AG08396 (cell line): Measurements from ENCODE around the gene UBR3.
"Not testable (repeated sequence)": the region's sequence is repeated elsewhere in the genome, so short reads cannot be mapped to it uniquely, and the experiment has no call there.

Source experiments
- DNase-seq: peaks from one replicate; pipeline ENCODE4 v3.0.0; 2012; ENCODE audit warnings: low spot score, mixed read lengths

Gene UBR3

DNA sequence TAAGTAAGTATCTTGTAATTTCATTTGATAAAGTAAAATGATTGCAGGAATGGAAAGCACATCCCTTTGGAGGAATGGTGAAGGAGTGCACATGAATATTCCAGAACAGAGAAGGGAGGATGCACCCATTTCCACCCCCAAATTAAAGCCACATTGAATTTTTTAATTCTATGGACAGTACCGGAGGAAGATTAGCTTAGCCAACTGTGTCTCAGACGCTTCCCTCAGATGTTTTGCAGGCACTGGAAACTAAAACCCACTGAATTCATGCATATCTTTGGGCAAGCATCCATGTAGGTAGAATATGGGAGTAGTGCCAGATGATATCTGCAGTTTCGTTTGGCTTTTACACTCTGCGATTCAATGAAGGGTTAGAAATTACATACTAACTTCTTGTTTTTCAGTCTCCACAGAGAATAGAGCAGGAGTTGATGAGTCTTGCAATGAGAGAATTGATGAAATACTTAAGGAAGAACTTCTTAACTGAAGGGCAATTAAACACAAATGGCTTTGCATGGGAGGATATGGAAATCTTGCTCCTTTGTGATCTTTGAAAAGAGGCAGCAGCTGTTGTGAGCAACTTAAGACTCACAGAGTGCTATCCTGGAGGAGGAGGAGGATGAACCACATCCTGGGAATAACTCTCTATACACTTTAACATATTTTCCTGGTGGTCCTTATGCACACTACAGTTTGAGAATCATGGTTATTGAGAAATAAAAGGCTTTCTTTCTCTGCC is 279.0 kb downstream of the UBR3 start:
- no peak for DNase-seq

DNA sequence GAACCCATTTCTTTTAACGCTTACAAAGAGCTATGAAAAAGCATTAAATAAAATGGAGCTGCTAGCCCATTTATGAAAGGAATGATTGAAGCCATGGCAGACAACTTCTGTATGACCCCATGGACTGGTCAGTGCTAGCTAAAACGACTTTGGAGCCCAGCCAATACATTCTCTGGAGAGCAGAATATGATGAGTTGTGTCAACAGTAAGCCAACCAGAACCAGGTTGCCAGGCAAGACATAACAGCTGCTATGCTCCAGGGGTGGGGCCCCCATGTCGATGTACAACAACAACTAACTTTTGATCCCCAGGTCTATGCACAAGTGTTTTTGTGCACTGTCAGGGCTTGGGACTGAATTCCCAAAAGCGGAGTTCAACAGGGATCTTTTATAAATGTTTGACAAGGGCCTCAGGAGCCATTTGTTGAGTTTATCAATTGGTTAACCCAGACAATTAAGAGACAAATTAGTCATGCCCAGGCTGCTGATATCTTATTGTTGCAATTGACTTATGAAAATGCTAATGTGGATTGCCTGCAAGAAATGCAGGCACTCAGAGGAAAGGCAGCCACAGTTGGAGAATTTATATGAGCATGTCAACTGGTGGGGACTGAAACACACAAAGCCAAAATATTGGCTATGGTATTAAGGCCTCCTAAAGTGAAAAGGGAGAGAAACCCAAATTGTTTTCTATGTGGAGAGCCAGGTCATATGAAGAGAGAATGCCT is 286.1 kb downstream of the UBR3 start:
- DNase-seq: no peak

DNA sequence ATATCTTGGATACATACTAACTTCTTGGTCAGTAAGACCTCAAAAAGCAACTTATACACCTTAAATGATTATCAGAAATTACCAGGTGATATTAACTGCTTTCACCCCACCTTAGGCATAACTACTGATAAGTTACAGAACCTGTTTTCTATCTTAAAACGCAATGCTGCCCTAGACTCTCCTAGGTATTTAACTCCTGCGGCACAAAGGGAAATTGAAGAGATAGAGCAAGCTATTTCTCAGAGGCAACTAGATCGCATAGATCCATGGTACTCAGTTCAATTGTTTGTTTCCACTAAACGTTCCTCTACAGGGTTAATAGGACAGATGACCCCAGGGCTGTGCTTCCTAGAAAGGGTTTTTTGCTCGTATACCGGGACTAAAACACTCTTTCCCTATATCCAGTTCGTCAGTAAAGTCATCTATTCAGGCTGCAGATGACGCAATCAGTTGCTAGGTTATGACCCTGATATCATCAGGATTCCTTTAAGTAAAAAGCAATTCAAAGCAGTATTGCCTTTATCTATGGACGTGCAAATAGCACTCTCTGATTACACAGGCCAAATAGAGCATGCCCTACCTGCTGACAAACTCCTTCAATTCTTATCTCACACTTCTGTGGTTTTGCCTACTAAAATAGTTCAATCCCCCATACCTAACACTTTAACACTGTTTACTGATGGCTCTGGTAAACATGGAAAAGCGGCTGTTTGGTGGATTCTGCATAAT is 288.4 kb downstream of the UBR3 start:
- DNase-seq: no peak

DNA sequence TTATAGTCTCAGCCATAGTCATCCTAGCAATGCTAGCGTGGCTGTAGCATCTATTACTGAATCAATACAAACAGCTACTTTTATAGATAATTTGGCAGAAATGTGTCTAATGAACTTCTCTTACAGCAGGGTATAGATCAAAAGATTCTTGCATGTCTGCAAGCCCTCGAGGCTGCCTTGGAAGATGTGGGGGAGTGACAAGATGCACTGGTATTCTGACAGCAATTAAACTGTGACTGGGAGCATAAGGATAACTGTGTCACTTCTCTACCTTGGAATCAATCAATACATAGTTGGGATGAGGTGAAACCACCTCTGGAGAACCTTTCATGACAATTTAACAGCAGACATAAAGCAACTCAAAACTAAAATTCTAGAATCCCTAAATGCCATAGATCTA is 291.4 kb downstream of the UBR3 start:
- DNase-seq: no peak

DNA sequence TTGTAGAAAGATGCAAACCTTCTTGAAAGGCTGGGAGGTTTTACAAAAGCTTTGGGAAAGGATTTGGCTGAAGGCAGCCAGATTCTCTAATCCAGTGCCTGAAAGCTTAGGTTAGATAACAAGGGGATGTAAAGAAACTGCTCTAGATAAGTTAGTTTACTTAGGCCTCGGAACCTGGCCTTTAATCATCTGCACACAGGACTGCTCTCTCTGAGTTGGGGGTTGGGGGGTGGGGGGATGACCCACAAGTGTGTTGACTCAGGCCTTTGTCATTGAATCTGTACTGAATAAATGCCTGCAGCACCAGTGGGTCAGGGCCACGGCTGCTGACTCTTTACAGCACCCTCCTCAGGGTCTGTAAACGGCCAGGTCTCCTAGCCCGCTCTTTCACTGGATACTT is 292.1 kb downstream of the UBR3 start:
- not testable (repeated sequence) for DNase-seq

DNA sequence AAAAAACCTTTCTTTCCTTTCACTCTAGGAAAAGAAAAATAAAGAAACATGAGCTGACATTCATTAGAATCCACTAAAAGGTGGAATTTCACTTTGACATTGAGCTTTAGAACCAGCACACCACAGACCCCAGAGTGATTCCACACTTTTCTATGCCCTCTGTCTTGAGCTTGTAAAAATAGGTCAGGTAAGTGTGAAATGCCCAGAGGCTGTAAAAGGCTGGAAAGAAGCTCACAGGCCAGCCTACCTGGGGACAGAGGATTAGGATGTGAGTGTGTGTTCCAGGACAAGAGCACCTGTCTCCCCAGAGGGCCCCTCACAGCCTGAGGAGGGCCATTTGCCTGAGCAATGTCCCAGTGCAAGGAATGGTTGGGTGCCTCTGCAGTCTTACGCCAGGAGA is 294.4 kb downstream of the UBR3 start:
- no peak for DNase-seq

DNA sequence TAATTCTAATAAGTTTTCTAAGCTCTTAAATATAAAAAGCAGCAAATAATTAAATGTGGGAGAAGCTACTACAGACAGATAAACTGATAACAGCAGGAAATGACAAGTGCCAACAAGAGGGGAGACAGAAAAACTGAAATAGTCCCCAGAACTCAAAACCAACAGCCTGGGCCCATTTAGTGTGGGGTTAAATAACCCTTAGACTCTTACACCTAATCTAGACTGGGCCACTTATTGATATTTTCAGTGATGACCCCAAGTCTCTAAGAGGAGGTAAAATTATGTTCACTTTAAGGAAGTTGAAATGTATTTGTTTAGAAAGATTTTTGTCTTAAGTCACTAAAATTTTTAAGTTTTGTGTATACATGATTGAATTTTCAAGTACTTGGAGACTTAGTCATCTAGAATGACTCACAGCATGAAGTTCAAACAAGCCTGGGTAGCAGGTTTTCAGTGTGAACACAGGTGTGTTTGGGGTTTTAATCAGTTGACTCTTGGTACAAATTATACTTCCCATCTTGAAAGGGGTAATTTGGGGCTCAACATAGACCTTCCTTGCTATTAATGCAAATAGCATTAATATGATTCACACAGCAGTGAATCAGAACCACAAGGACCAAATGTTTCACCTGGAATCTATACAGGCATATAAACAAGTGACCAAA is 295.8 kb downstream of the UBR3 start:
- peak; percentile 31 for DNase-seq

DNA sequence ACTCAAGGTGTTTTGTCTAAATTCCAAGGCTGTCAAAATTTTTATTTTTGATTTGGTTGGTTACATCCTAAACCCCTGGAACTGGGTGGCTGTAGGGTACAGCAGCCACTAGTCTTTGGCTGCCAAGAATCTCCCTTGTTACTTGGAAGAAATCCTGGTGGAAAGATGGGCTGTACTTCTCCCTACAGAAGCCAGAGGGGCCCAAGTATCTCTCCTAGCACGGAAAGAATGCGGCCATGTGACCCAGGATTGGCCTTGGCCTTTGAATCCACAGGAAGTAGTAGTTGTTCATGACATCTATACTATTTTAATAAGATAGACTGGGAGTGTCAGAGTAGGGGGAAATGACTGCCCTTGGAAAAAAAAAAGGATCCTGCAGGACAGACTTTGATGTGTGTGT is 296.3 kb downstream of the UBR3 start:
- DNase-seq: no peak

DNA sequence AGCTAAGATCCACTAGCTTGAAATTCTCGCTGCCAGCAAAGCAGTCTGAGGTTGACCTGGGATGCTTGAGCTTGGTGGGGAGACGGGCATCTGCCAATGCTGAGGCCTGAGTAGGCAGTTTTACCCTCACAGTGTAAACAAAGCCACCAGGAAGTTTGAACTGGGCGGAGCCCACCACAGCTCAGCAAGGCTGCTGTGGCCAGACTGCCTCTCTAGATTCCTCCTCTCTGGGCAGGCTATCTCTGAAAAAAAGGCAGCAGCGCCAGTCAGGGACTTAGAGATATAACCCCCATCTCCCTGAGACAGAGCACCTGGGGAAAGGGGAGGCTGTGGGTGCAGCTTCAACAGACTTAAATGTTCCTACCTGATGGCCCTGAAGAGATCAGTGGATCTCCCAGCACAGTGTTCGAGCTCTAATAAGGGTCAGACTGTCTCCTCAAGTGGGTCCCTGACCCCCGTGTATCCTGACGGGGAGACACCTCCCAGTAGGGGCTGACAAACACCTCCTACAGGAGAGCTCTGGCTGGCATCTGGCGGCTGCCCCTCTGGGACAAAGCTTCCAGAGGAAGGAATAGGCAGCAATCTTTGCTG is 299.0 kb downstream of the UBR3 start:
- not testable (repeated sequence) for DNase-seq
